Osteocyte (in vitro differentiated cells): ENCODE measurements around the gene ANTKMT. TPM values are rescaled to one million over a fixed set of nuclear protein-coding genes. Genes with fewer than 3 reads are reported as not detected.
A peak's percentile ranks its signal among the peaks of the same experiment; 100 is the strongest.

ENCODE experiments used
- DNase-seq: peaks from one replicate; pipeline ENCODE4 v3.0.0; 2021; ENCODE audit warnings: mixed read lengths; ENCODE audit not compliant: unreplicated experiment; ENCODE audit errors: extremely low spot score
- H3K27ac Mint-ChIP-seq: one replicate; pipeline ENCODE4 v1.8.0; 2021; ENCODE audit warnings: mild to moderate bottlenecking, mixed read lengths; ENCODE audit not compliant: unreplicated experiment
- H3K27me3 Mint-ChIP-seq: one replicate; pipeline ENCODE4 v1.8.0; 2021; ENCODE audit warnings: mixed read lengths; ENCODE audit not compliant: unreplicated experiment
- H3K36me3 Mint-ChIP-seq: one replicate; pipeline ENCODE4 v1.8.0; 2021; ENCODE audit warnings: mixed read lengths; ENCODE audit not compliant: unreplicated experiment
- H3K4me1 Mint-ChIP-seq: one replicate; pipeline ENCODE4 v1.8.0; 2021; ENCODE audit warnings: mixed read lengths; ENCODE audit not compliant: unreplicated experiment
- H3K4me3 Mint-ChIP-seq: one replicate; pipeline ENCODE4 v1.8.0; 2021; ENCODE audit warnings: mild to moderate bottlenecking, moderate library complexity, mixed read lengths; ENCODE audit not compliant: unreplicated experiment
- H3K9me3 Mint-ChIP-seq: one replicate; pipeline ENCODE4 v1.8.0; 2021; ENCODE audit warnings: mixed read lengths; ENCODE audit not compliant: unreplicated experiment
- total RNA-seq: library from RNA; stranded (reverse); gene quantifications from 2 replicates; pipeline ENCODE4 v1.2.1, GENCODE V29; 2021
- TF ChIP-seq, protein P1 (sequence below): fragments of 200-600 bp; sonication (generic); IDR thresholded peaks from 2 replicates; pipeline ENCODE4 v1.5.0; 2021; ENCODE audit warnings: antibody characterized with exemption, mild to moderate bottlenecking, moderate library complexity

Gene ANTKMT
- total RNA-seq, 1 donor from 2014 or later: 41.7 TPM

DNA sequence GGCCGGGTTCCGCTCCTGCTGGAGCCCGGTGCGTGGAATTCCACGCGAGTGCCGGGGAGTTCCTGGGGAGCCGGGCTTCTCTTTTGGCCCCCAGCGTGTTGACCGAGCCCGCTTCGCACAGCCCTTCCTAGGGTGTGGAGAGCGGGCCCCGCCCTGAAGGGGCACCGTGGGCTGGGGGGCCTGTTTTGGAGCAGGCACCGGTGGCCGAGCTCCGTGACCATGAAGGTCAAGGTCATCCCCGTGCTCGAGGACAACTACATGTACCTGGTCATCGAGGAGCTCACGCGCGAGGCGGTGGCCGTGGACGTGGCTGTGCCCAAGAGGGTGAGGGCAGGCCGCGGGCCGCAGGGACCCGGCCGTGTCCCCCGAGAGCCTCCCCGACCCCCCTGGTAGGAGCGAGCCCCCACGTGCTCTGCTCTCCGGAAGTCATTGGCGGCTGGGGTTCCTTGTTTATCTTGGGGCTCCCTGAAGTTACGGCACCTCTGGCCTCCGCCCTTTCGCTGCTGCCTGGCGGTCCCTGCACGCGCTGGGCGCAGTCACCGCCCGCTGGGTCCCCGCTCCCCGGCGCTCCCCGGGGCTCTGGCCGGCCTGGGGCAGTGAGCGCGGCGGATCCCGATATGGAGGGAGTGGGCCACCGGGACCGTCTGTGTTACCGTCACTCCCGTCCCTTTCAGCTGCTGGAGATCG lies 6.5 kb downstream of the ANTKMT start:
- no peaks in the 10 kb centered on the region for H3K27me3 Mint-ChIP-seq
- H3K27ac Mint-ChIP-seq: no peak overlapping the region
- H3K36me3 Mint-ChIP-seq: no peaks in the 10 kb centered on the region
- TF ChIP-seq, protein P1, sequence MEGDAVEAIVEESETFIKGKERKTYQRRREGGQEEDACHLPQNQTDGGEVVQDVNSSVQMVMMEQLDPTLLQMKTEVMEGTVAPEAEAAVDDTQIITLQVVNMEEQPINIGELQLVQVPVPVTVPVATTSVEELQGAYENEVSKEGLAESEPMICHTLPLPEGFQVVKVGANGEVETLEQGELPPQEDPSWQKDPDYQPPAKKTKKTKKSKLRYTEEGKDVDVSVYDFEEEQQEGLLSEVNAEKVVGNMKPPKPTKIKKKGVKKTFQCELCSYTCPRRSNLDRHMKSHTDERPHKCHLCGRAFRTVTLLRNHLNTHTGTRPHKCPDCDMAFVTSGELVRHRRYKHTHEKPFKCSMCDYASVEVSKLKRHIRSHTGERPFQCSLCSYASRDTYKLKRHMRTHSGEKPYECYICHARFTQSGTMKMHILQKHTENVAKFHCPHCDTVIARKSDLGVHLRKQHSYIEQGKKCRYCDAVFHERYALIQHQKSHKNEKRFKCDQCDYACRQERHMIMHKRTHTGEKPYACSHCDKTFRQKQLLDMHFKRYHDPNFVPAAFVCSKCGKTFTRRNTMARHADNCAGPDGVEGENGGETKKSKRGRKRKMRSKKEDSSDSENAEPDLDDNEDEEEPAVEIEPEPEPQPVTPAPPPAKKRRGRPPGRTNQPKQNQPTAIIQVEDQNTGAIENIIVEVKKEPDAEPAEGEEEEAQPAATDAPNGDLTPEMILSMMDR: no peak
- peaks cover 3% of the 10 kb centered on the region for H3K4me1 Mint-ChIP-seq
- peak overlapping the region; percentile 52 for H3K4me3 Mint-ChIP-seq
- H3K9me3 Mint-ChIP-seq: no peaks in the 10 kb centered on the region
- no peak for DNase-seq

DNA sequence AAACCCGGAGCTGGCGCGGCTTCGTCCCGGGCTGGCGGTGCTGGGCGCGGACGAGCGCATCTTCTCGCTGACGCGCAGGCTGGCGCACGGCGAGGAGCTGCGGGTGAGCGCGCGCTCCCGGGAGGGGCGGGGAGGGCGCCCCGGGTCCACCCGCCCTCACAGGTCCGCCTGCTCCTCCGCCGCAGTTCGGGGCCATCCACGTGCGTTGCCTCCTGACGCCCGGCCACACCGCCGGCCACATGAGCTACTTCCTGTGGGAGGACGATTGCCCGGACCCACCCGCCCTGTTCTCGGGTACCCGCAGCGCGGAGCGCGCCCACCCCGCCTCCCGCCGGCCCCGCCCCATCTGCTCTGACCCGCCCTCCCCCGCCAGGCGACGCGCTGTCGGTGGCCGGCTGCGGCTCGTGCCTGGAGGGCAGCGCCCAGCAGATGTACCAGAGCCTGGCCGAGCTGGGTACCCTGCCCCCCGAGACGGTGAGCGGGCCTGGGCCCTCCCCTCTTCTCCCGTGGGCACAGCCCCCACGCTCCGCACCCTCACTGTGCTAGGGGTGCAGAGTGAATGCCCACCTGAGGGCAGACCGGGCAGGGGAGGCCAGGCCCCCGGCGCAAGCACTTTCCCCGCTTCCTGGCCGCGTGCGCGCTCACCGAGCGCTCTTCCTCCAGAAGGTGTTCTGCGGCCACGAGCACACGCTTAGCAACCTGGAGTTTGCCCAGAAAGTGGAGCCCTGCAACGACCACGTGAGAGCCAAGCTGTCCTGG lies 7.4 kb downstream of the ANTKMT start:
- Mint-ChIP-seq H3K4me1 (no peaks in the 10 kb centered on the region), H3K36me3 (peaks cover 2% of the 10 kb centered on the region), H3K4me3 (peak overlapping the region; percentile 47), H3K9me3 (no peaks in the 10 kb centered on the region), H3K27me3 (no peaks in the 10 kb centered on the region), H3K27ac (no peak overlapping the region)
- DNase-seq: peak; percentile 84
- TF ChIP-seq, protein P1: no peak

DNA sequence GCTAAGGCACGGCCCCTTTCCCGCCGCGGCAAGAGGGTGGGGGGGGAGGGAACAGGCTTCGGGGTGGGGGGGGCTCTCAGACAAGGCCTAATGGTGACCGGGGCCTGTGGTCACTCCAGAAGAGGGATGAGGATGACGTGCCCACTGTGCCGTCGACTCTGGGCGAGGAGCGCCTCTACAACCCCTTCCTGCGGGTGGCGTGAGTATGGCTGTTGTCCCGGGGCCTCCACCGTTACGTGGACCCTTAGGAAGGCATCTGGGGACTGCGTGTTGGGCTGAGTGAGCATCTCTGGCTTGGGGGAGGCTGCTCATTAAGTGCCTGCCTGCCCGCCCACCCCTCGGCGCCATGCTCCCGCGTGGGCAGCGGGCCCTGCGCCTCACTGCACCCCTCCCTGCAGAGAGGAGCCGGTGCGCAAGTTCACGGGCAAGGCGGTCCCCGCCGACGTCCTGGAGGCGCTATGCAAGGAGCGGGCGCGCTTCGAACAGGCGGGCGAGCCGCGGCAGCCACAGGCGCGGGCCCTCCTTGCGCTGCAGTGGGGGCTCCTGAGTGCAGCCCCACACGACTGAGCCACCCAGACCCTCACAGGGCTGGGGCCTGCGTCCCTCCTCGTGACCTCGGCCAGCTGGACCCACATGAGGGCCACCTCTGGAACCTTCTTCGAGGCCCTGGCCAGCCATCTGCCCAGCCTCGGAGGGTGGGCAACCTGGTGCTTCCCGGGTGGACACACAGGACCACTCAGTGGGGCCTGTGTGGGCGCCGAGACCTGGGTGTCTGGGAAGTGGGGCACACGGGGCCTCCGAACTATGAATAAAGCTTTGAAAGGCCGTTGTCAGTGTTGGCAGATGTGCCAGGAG lies 8.2 kb downstream of the ANTKMT start:
- Mint-ChIP-seq H3K27me3 (no peaks in the 10 kb centered on the region), H3K36me3 (peaks cover 2% of the 10 kb centered on the region), H3K9me3 (no peaks in the 10 kb centered on the region), H3K27ac (no peak overlapping the region), H3K4me3 (no peak overlapping the region), H3K4me1 (no peaks in the 10 kb centered on the region)
- TF ChIP-seq, protein P1: no peak
- peak; percentile 84 for DNase-seq

DNA sequence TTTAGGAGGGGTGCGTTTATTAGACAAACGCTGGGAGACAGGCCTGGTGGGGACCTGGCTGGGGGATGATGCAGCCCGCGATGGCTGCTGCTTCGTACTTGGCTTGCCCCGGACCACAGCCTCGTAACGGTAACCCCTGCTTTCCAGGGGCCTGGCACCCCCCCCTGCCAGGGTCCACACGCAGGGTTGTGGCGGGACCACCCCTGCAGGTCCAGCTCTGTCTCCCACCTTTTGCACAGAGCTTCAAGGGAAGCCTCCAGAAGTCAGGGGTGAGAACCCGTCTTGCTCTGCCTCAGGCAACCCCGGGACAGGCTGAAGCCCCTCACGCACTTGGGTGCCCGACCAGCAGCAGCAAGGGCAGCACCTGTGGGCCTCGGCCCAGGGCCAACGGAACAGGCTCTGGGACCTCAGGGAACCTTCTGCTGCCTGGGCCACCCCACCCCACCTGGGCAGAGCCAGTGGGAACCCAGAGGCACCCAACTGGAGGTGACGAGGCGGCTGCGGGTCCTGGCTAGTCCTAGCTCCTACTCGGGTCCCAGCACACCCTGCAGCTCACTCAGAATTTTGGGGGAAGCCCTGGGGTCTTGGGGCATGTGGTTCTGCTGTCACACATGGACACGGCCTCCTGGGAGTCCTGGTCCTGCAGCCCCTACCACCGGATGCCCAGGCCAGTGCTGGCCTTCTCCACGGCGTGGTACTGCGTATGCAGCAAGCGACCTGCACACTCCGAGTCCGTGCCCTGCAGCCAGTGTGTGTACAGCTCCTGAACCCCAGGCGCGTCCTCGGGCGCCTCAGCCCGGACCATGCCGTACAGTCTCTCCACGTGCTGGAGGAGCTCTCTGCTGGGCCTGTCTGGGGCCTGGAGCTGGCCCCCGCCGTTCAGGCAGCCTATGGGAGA lies 9.1 kb downstream of the ANTKMT start:
- no peaks in the 10 kb centered on the region for H3K4me1 Mint-ChIP-seq

More for the DNA sequence above, 9.1 kb downstream of the ANTKMT start:
- TF ChIP-seq, protein P1: no peak
- Mint-ChIP-seq H3K9me3 (no peaks in the 10 kb centered on the region), H3K27me3 (no peaks in the 10 kb centered on the region), H3K4me3 (no peak overlapping the region), H3K27ac (no peak overlapping the region), H3K36me3 (peaks cover 2% of the 10 kb centered on the region)
- peak; percentile 84 for DNase-seq
